A549 treated with CORT108297 at 1 μM for 4 hours (cell line): ENCODE measurements around the gene KRTAP19-5. TPM values are rescaled to one million over a fixed set of nuclear protein-coding genes. Genes with fewer than 3 reads are reported as not detected.

Experiments
- total RNA-seq: library from RNA; stranded (reverse); fragments of 200-300 nt; extraction: Qiagen RNA extraction; gene quantifications from 5 replicates; pipeline ENCODE4 v1.2.3, GENCODE V29; 2022

KRTAP19-5 gene
- total RNA-seq, result not detected in 5 replicates

GRCh38 chr21:30502041-30502440 is at the start of gene KRTAP19-5:
Gene KRTAP19-5 (minus strand): TSS chr21:30502141. CDS start chr21:30502090, 51 bp downstream.

GRCh38 chr21:30541764-30542163 is 39.8 kb upstream of the KRTAP19-5 start, which contains the start of gene KRTAP19-6:
Gene KRTAP19-6 (minus strand): TSS chr21:30541864. CDS start chr21:30541833, 31 bp downstream.

GRCh38 chr21:30497065-30497464 is 4.9 kb downstream of the KRTAP19-5 start, which contains the start of gene KRTAP19-4:
Gene KRTAP19-4 (minus strand): TSS chr21:30497165. CDS start chr21:30497110, 55 bp downstream.

GRCh38 chr21:30491963-30492428 is 9.9 kb downstream of the KRTAP19-5 start, which contains the start of gene KRTAP19-3:
Gene KRTAP19-3 (minus strand): TSS chr21:30492013. CDS start chr21:30491957, 56 bp downstream.

GRCh38 chr21:30487336-30487735 is 14.6 kb downstream of the KRTAP19-5 start, which contains the start of gene KRTAP19-2:
Gene KRTAP19-2 (minus strand): TSS chr21:30487436. CDS start chr21:30487348, 88 bp downstream.

GRCh38 chr21:30480145-30480544 is 21.8 kb downstream of the KRTAP19-5 start, which contains the start of gene KRTAP19-1:
Gene KRTAP19-1 (minus strand): TSS chr21:30480367. CDS start chr21:30480317, 50 bp downstream.

Other genes starting within 250 kb of the KRTAP19-5 start
- not detected in 5 replicates for gene KRTAP24-1, start 219.2 kb downstream of the KRTAP19-5 start, total RNA-seq
- not detected in 5 replicates for gene KRTAP25-1, start 212.6 kb downstream of the KRTAP19-5 start, total RNA-seq
- gene KRTAP26-1, start 181.8 kb downstream of the KRTAP19-5 start, total RNA-seq, result not detected in 5 replicates
- gene KRTAP27-1, start 164.4 kb downstream of the KRTAP19-5 start, total RNA-seq, result not detected in 5 replicates
- gene KRTAP23-1, start 153.5 kb downstream of the KRTAP19-5 start, total RNA-seq, result not detected in 5 replicates
- not detected in 5 replicates for gene KRTAP13-2, start 129.9 kb downstream of the KRTAP19-5 start, total RNA-seq
- not detected in 5 replicates for gene KRTAP13-1, start 106.1 kb downstream of the KRTAP19-5 start, total RNA-seq
- not detected in 5 replicates for gene KRTAP13-3, start 76.2 kb downstream of the KRTAP19-5 start, total RNA-seq
- not detected in 5 replicates for gene KRTAP13-4, start 71.9 kb downstream of the KRTAP19-5 start, total RNA-seq
- gene KRTAP15-1, start 61.9 kb downstream of the KRTAP19-5 start, total RNA-seq, result not detected in 5 replicates
- gene KRTAP19-1, start 21.8 kb downstream of the KRTAP19-5 start, total RNA-seq, result not detected in 5 replicates
- not detected in 5 replicates for gene KRTAP19-2, start 14.7 kb downstream of the KRTAP19-5 start, total RNA-seq
- not detected in 5 replicates for gene KRTAP19-3, start 10.1 kb downstream of the KRTAP19-5 start, total RNA-seq
- not detected in 5 replicates for gene KRTAP19-4, start 5.0 kb downstream of the KRTAP19-5 start, total RNA-seq
- gene KRTAP19-6, start 39.7 kb upstream of the KRTAP19-5 start, total RNA-seq, result not detected in 5 replicates
- not detected in 5 replicates for gene KRTAP19-7, start 59.2 kb upstream of the KRTAP19-5 start, total RNA-seq
- gene KRTAP22-2, start 88.3 kb upstream of the KRTAP19-5 start, total RNA-seq, result not detected in 5 replicates
- not detected in 5 replicates for gene KRTAP6-3, start 90.3 kb upstream of the KRTAP19-5 start, total RNA-seq
- gene KRTAP6-2, start 96.8 kb upstream of the KRTAP19-5 start, total RNA-seq, result not detected in 5 replicates
- not detected in 5 replicates for gene KRTAP22-1, start 98.9 kb upstream of the KRTAP19-5 start, total RNA-seq
- not detected in 5 replicates for gene KRTAP6-1, start 111.8 kb upstream of the KRTAP19-5 start, total RNA-seq
- gene KRTAP20-1, start 114.3 kb upstream of the KRTAP19-5 start, total RNA-seq, result not detected in 5 replicates
- gene KRTAP20-4, start 118.5 kb upstream of the KRTAP19-5 start, total RNA-seq, result not detected in 5 replicates
- gene KRTAP20-2, start 133.1 kb upstream of the KRTAP19-5 start, total RNA-seq, result not detected in 5 replicates
- not detected in 5 replicates for gene KRTAP20-3, start 140.7 kb upstream of the KRTAP19-5 start, total RNA-seq
- not detected in 5 replicates for gene KRTAP21-3, start 216.6 kb upstream of the KRTAP19-5 start, total RNA-seq
- gene KRTAP21-2, start 245.1 kb upstream of the KRTAP19-5 start, total RNA-seq, result not detected in 5 replicates